B cell (primary cell): Measurements from ENCODE around the gene VPS41. TPM values are rescaled to one million over a fixed set of nuclear protein-coding genes. Genes with fewer than 3 reads are reported as not detected.

ENCODE experiments used
- ATAC-seq: fragments of 200-7000 bp; cut with Tn5 transposase; one replicate; pipeline ENCODE4 v1.10.0; 2021; ENCODE audit warnings: low read depth, mild to moderate bottlenecking, moderate number of reproducible peaks, moderate library complexity
- CTCF ChIA-PET: fragments of 350-600 bp; sonication (Branson Sonifier 250); formaldehyde crosslinking; loops from one replicate; lab custom pipeline; 2021; ENCODE audit warnings: antibody characterized with exemption, inconsistent platforms; lab: Charles Lee
- POLR2A ChIA-PET: fragments of 350-600 bp; sonication (Branson Sonifier 250); formaldehyde crosslinking; loops from one replicate; lab custom pipeline; 2021; ENCODE audit warnings: antibody characterized with exemption; lab: Charles Lee
- DNase-seq: peaks from one replicate; pipeline ENCODE4 v3.0.0; 2013
- H2AFZ ChIP-seq: 2 replicates; pipeline ENCODE4 v1.6.1; 2012; ENCODE audit warnings: mild to moderate bottlenecking, low read depth, low read length; ENCODE audit not compliant: insufficient read depth, poor library complexity, severe bottlenecking
- H3K27ac ChIP-seq, 2 donors: 1 replicate in 1 of 2; 2 replicates in 1 of 2; pipeline ENCODE4 v1.5.1; 2012 to 2013; ENCODE audit warnings: low read length in 2 of 2, mild to moderate bottlenecking in 2 of 2, moderate library complexity in 1 of 2
- H3K27me3 ChIP-seq, 4 experiments: fragments of 200-600 bp in 1 of 4; sonication (generic) in 1 of 4; replicated peaks in 1 of 4; 1 replicate in 2 of 4; 2 replicates in 2 of 4; pipeline versions ENCODE4 v1.6.1 to v1.7.0; 2013 to 2016; ENCODE audit warnings: low read length in 3 of 4, mild to moderate bottlenecking in 2 of 4, mixed read lengths in 1 of 4, moderate library complexity in 1 of 4; ENCODE audit not compliant: insufficient read depth in 4 of 4, control insufficient read depth in 3 of 4; ENCODE audit errors: control extremely low read depth in 1 of 4
- H3K36me3 ChIP-seq, 2 experiments: replicated peaks in 1 of 2; 1 replicate in 1 of 2; 2 replicates in 1 of 2; pipeline versions ENCODE4 v1.6.1 to v1.7.1; 2013; ENCODE audit warnings: low read length in 1 of 2; ENCODE audit not compliant: insufficient read depth in 2 of 2, control insufficient read depth in 1 of 2; ENCODE audit errors: control extremely low read depth in 1 of 2, extremely low read depth in 1 of 2
- H3K4me1 ChIP-seq, 2 donors: fragments of 200-600 bp in 1 of 2; sonication (generic) in 1 of 2; 1 replicate in 1 of 2; 2 replicates in 1 of 2; pipeline versions ENCODE4 v1.5.1 to v1.6.1; 2013 to 2017; ENCODE audit warnings: low read length in 2 of 2; ENCODE audit not compliant: control insufficient read depth in 2 of 2, insufficient read depth in 2 of 2
- H3K4me2 ChIP-seq: replicated peaks from 2 replicates; pipeline ENCODE3; 2012; ENCODE audit warnings: mild to moderate bottlenecking, low read depth, low read length; ENCODE audit not compliant: poor library complexity, severe bottlenecking
- H3K4me3 ChIP-seq, 5 experiments: fragments of 200-600 bp in 1 of 5; sonication (generic) in 1 of 5; 1 replicate in 3 of 5; 2 replicates in 2 of 5; pipeline versions ENCODE4 v1.5.1 to v1.7.0; 2011 to 2016; ENCODE audit warnings: low read length in 4 of 5, mild to moderate bottlenecking in 4 of 5, low read depth in 2 of 5, control low read depth in 1 of 5, moderate library complexity in 1 of 5; ENCODE audit not compliant: insufficient read depth in 1 of 5; ENCODE audit errors: control extremely low read depth in 1 of 5, extremely low read depth in 1 of 5
- H3K79me2 ChIP-seq: fragments of 200-600 bp; sonication (generic); one replicate; pipeline ENCODE4 v1.6.0; 2016; ENCODE audit warnings: low read length; ENCODE audit not compliant: control insufficient read depth, insufficient read depth
- H3K9ac ChIP-seq: fragments of 200-600 bp; sonication (generic); 2 replicates; pipeline ENCODE4 v1.6.1; 2017; ENCODE audit warnings: mild to moderate bottlenecking, low read length, moderate library complexity
- H3K9me3 ChIP-seq, 3 donors: one replicate each; pipeline versions ENCODE4 v1.6.1 to v1.7.1; 2013; ENCODE audit warnings: low read length in 2 of 3; ENCODE audit not compliant: control insufficient read depth in 2 of 3, insufficient read depth in 1 of 3; ENCODE audit errors: control extremely low read depth in 1 of 3
- H4K20me1 ChIP-seq: 2 replicates; pipeline ENCODE4 v1.6.0; 2012; ENCODE audit warnings: mild to moderate bottlenecking, low read length; ENCODE audit not compliant: insufficient read depth, control insufficient read depth, poor library complexity, severe bottlenecking
- H3K27ac Mint-ChIP-seq: one replicate; pipeline ENCODE4 v1.8.0; 2021; ENCODE audit warnings: mixed read lengths
- H3K27me3 Mint-ChIP-seq: one replicate; pipeline ENCODE4 v1.8.0; 2021; ENCODE audit warnings: mixed read lengths
- H3K4me1 Mint-ChIP-seq: one replicate; pipeline ENCODE4 v1.8.0; 2021; ENCODE audit warnings: mixed read lengths
- H3K4me3 Mint-ChIP-seq: one replicate; pipeline ENCODE4 v1.8.0; 2021; ENCODE audit warnings: mixed read lengths
- H3K9me3 Mint-ChIP-seq: one replicate; pipeline ENCODE4 v1.8.0; 2022; ENCODE audit warnings: mixed read lengths; ENCODE audit not compliant: insufficient read depth
- EZH2 ChIP-seq: IDR thresholded peaks from 2 replicates; pipeline ENCODE4 v1.6.1; 2012; ENCODE audit warnings: borderline replicate concordance, low read depth, mild to moderate bottlenecking, moderate library complexity, low read length; ENCODE audit not compliant: insufficient read depth, poor library complexity, severe bottlenecking
- WGBS: methylation state at CpG from one replicate; pipeline ENCODE4 v1.1.5; 2013; ENCODE audit warnings: missing lambda C conversion rate; ENCODE audit not compliant: insufficient coverage; 5-methylcytosine and 5-hydroxymethylcytosine counted together
- intact Hi-C: fragments of 100-400 bp; cut with micrococcal nuclease; formaldehyde crosslinking; loops from one replicate; pipeline ENCODE4 v1.10.0; 2022
- polyA plus RNA-seq: library from polyadenylated mRNA; depleted of rRNA; stranded (reverse); fragments of >200 nt; gene quantifications from 2 replicates; pipeline ENCODE4 v1.2.3, GENCODE V29; 2012
- total RNA-seq, 2 donors: library from RNA; stranded (reverse); fragments of 120-200 nt in 1 of 2; gene quantifications; 1 replicate in 1 of 2; 2 replicates in 1 of 2; pipeline versions ENCODE4 v1.2.3 to v1.2.4, GENCODE V29; 2013 to 2022
- TF ChIP-seq, protein P1 (sequence below): fragments of 200-600 bp; IDR thresholded peaks from one replicate; pipeline ENCODE4 v1.8.0; 2022; ENCODE audit warnings: antibody characterized with exemption, mild to moderate bottlenecking

The VPS41 gene
- total and polyA plus RNA-seq, 2 donors (not counting 1 experiment from before 2014, with no cell fraction given) = 9.3 to 114 TPM

- intact Hi-C loops = no loop called here
- no peaks in the 10 kb centered on the region for H3K27me3 ChIP-seq
- H3K4me3 ChIP-seq = no peak overlapping the region
Measured at GRCh38 chr7:38927751-38928150, 18.8 kb upstream of the VPS41 start.

DNA sequence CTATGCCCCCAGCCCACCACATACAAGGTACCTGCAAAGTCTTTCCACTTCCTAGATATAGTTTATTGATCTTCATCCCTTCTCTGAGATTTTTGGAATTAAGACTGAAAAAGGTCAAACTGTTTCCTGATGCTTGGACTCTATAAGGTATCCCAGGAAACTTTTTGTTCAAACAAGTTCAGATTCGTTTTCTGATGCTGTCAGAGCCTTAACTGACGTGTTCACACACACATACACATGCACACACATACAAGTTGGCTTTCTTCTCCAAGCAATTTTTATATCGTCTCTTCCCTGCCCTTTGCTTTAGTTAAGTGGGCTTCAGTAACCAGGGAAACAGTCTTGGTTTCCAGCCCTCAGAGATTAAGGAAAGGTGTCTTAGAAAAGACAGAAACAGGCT lies 11.7 kb upstream of the VPS41 start:
- H3K27me3 ChIP-seq = no peaks in the 10 kb centered on the region
- no peaks in the 10 kb centered on the region for H3K36me3 ChIP-seq
- Mint-ChIP-seq H3K4me3 (no peak overlapping the region), H3K9me3 (no peaks in the 10 kb centered on the region), H3K4me1 (no peaks in the 10 kb centered on the region), H3K27me3 (peaks cover 15% of the 10 kb centered on the region), H3K27ac (no peak overlapping the region)
- DNase-seq (no peak), ATAC-seq (no peak)
- H4K20me1 ChIP-seq = no peaks in the 10 kb centered on the region
- TF ChIP-seq, protein P1, sequence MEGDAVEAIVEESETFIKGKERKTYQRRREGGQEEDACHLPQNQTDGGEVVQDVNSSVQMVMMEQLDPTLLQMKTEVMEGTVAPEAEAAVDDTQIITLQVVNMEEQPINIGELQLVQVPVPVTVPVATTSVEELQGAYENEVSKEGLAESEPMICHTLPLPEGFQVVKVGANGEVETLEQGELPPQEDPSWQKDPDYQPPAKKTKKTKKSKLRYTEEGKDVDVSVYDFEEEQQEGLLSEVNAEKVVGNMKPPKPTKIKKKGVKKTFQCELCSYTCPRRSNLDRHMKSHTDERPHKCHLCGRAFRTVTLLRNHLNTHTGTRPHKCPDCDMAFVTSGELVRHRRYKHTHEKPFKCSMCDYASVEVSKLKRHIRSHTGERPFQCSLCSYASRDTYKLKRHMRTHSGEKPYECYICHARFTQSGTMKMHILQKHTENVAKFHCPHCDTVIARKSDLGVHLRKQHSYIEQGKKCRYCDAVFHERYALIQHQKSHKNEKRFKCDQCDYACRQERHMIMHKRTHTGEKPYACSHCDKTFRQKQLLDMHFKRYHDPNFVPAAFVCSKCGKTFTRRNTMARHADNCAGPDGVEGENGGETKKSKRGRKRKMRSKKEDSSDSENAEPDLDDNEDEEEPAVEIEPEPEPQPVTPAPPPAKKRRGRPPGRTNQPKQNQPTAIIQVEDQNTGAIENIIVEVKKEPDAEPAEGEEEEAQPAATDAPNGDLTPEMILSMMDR = no peak
- no peak for TF ChIP-seq EZH2
- no peaks in the 10 kb centered on the region for H3K4me1 ChIP-seq
- H3K4me2 ChIP-seq = no peak overlapping the region
- ChIA-PET POLR2A (no interaction called here), CTCF (no interaction called here)
- no peaks in the 10 kb centered on the region for H3K79me2 ChIP-seq
- no peak overlapping the region for H2AFZ ChIP-seq
- H3K27ac ChIP-seq = no peak overlapping the region
- 100% methylated on average over 1 of the region's 3 CpGs for WGBS
- H3K9me3 ChIP-seq = no peaks in the 10 kb centered on the region
- no peak overlapping the region for H3K9ac ChIP-seq
- H3K4me3 ChIP-seq = no peak overlapping the region
- intact Hi-C loops = no loop called here

More at GRCh38 chr7:38927751-38928150, 18.8 kb upstream of the VPS41 start:
- Histone ChIP-seq H3K79me2 (no peaks in the 10 kb centered on the region), H3K4me2 (no peak overlapping the region), H3K27ac (no peak overlapping the region), H3K9ac (no peak overlapping the region), H3K36me3 (no peaks in the 10 kb centered on the region), H3K4me1 (no peaks in the 10 kb centered on the region), H2AFZ (no peak overlapping the region), H4K20me1 (no peaks in the 10 kb centered on the region), H3K9me3 (no peaks in the 10 kb centered on the region)
- ATAC-seq (no peak), DNase-seq (no peak)
- H3K27ac Mint-ChIP-seq = no peak overlapping the region
- H3K27me3 Mint-ChIP-seq = peaks cover 8% of the 10 kb centered on the region
- WGBS = 54% methylated on average over 2 of the region's 5 CpGs
- ChIA-PET POLR2A (no interaction called here), CTCF (no interaction called here)
- peaks cover 2% of the 10 kb centered on the region for H3K4me1 Mint-ChIP-seq
- no peak overlapping the region for H3K4me3 Mint-ChIP-seq
- H3K9me3 Mint-ChIP-seq = no peaks in the 10 kb centered on the region
- TF ChIP-seq, protein P1 = no peak
- no peak for TF ChIP-seq EZH2
